CD4-positive, CD25-positive, alpha-beta regulatory T cell (primary cell): Measurements from ENCODE around the gene GAB2. TPM values are rescaled to one million over a fixed set of nuclear protein-coding genes. Genes with fewer than 3 reads are reported as not detected.

Experiments used
- ATAC-seq, 2 donors: fragments of 150-1000 bp; cut with Tn5 transposase; one replicate each; pipeline ENCODE4 v1.10.0; 2021; ENCODE audit warnings: low read depth in 2 of 2, moderate number of reproducible peaks in 2 of 2, moderate library complexity in 1 of 2
- DNase-seq, 3 donors: peaks; one replicate each; pipeline versions ENCODE4 v3.0.0 to v3.0.0-alpha.2; 2012 to 2022; ENCODE audit warnings: mixed read lengths in 1 of 3
- H3K27ac ChIP-seq: one replicate; pipeline ENCODE4 v1.7.0; 2013; ENCODE audit warnings: mild to moderate bottlenecking, low read length; ENCODE audit not compliant: insufficient read depth, poor library complexity, severe bottlenecking
- H3K27me3 ChIP-seq: one replicate; pipeline ENCODE4 v1.7.0; 2013; ENCODE audit warnings: low read length; ENCODE audit not compliant: control insufficient read depth, insufficient read depth
- H3K36me3 ChIP-seq: one replicate; pipeline ENCODE4 v1.7.0; 2013; ENCODE audit warnings: mild to moderate bottlenecking, low read length, moderate library complexity; ENCODE audit not compliant: control insufficient read depth, insufficient read depth
- H3K4me1 ChIP-seq: 2 replicates; pipeline ENCODE4 v1.7.0; 2013; ENCODE audit warnings: mild to moderate bottlenecking, low read length; ENCODE audit not compliant: insufficient read depth, control insufficient read depth, poor library complexity, severe bottlenecking
- H3K4me3 ChIP-seq: one replicate; pipeline ENCODE4 v1.7.0; 2013; ENCODE audit warnings: low read depth, mild to moderate bottlenecking, low read length, moderate library complexity
- H3K9me3 ChIP-seq, 2 experiments: 1 replicate in 1 of 2; 2 replicates in 1 of 2; pipeline ENCODE4 v1.7.0; 2013; ENCODE audit warnings: low read length in 2 of 2, mild to moderate bottlenecking in 1 of 2, moderate library complexity in 1 of 2; ENCODE audit not compliant: control insufficient read depth in 2 of 2
- H3K27ac Mint-ChIP-seq, 3 donors: one replicate each; pipeline ENCODE4 v1.8.0; 2020 to 2022; ENCODE audit warnings: mild to moderate bottlenecking in 3 of 3, mixed read lengths in 3 of 3, moderate library complexity in 2 of 3
- H3K27me3 Mint-ChIP-seq: one replicate; pipeline ENCODE4 v1.8.0; 2022; ENCODE audit warnings: mild to moderate bottlenecking, mixed read lengths
- H3K36me3 Mint-ChIP-seq: one replicate; pipeline ENCODE4 v1.8.0; 2020; ENCODE audit warnings: mixed read lengths
- H3K4me1 Mint-ChIP-seq, 4 donors: one replicate each; pipeline ENCODE4 v1.8.0; 2020 to 2022; ENCODE audit warnings: mixed read lengths in 4 of 4, mild to moderate bottlenecking in 1 of 4
- H3K4me3 Mint-ChIP-seq, 4 donors: one replicate each; pipeline ENCODE4 v1.8.0; 2020 to 2022; ENCODE audit warnings: mild to moderate bottlenecking in 4 of 4, mixed read lengths in 4 of 4, moderate library complexity in 3 of 4
- H3K9me3 Mint-ChIP-seq, 7 donors: one replicate each; pipeline ENCODE4 v1.8.0; 2020 to 2022; ENCODE audit warnings: mixed read lengths in 7 of 7, mild to moderate bottlenecking in 3 of 7, moderate library complexity in 2 of 7
- polyA plus RNA-seq, 4 donors: library from polyadenylated mRNA; unstranded; fragments of 300-500 nt; fragmentation: Illumina TruSeq; gene quantifications; one replicate each; pipeline ENCODE4 v1.2.3, GENCODE V29; 2021
- total RNA-seq: library from RNA; stranded (reverse); gene quantifications from one replicate; pipeline ENCODE4 v1.2.3, GENCODE V29; 2022

The GAB2 gene
- total and polyA plus RNA-seq, 5 donors from 2014 or later: 0.05 to 15.7 (median 0.56) TPM

DNA sequence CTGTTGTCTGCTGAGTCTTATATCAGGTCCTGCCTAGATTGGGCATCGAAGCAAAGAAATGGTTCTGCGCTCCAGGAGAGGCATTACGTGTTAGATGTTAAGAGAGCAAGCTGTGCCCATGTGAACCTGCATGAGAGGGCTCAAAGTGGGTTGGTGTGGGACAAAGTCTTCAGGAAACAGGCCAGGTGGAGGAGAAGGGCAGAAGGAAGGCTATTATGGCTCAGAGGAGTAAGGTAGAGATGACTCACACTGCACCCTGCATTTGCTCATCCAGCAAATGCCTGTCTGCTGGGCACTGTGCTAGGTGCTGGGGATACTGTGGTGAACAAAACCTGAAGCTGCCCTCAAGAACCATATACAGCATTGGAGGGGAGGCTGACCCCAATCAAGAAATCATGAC, 223.1 kb downstream of the GAB2 start:
- Mint-ChIP-seq H3K4me3 (no peak overlapping the region), H3K4me1 (peaks cover 5 to 39% (median 36%) of the 10 kb centered on the region in 4 donors), H3K36me3 (no peaks in the 10 kb centered on the region), H3K9me3 (no peaks in the 10 kb centered on the region), H3K27me3 (no peaks in the 10 kb centered on the region), H3K27ac (peak overlapping the region in 1 of 3 donors; percentile 54)
- DNase-seq: no peak
- Histone ChIP-seq H3K4me3 (no peak overlapping the region), H3K27me3 (no peaks in the 10 kb centered on the region), H3K4me1 (peaks cover 14% of the 10 kb centered on the region), H3K27ac (no peak overlapping the region), H3K9me3 (no peaks in the 10 kb centered on the region), H3K36me3 (no peaks in the 10 kb centered on the region)
- no peak for ATAC-seq

DNA sequence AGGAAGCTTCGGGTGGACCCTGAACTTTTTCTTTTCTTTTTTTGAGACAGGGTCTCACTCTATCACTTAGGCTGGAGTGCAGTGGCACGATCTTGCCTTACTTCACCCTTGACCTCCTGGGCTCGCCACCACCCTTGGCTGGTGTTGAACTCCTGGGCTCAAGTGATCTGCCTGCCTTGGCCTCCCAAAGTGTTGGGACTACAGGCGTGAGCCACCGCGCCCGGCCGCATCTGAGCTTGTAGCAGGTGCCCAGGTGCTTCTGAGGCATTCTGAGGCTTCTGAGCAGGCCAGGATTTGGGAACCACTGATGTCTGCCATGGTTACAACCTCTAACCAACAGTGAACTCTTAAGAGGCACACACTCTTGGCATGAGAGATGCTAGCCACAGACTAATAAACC, 223.8 kb downstream of the GAB2 start:
- ATAC-seq (no peak), DNase-seq (no peak)
- no peaks in the 10 kb centered on the region for H3K27me3 ChIP-seq
- H3K9me3 ChIP-seq: no peaks in the 10 kb centered on the region
- no peaks in the 10 kb centered on the region for H3K36me3 ChIP-seq
- H3K4me1 ChIP-seq: peaks cover 21% of the 10 kb centered on the region
- Mint-ChIP-seq H3K4me3 (no peak overlapping the region), H3K9me3 (no peaks in the 10 kb centered on the region), H3K4me1 (peaks cover 4 to 43% (median 39%) of the 10 kb centered on the region in 4 donors), H3K27ac (no peak overlapping the region), H3K27me3 (no peaks in the 10 kb centered on the region), H3K36me3 (no peaks in the 10 kb centered on the region)
- no peak overlapping the region for H3K4me3 ChIP-seq
- H3K27ac ChIP-seq: no peak overlapping the region

DNA sequence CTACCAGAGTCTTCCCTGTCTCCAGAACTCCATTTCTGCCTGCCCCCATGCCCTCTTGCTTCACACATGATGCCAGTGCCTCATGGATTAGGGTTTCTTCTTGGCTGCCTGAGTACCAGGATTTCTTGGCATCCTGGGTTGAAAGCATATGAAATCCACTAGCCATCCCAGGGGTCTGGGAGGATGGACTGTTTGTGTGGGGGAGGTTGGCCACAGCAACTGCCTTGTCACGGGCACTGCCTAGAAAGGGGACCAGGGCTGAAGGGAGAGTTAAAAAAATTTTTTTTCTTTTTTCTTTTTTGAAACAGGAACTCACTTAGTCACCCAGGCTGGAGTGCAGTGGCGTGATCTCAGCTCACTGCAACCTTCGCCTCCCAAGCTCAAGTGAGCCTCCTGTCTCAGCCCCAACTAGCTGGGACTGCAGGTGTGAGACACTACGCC, 224.7 kb downstream of the GAB2 start:
- no peak overlapping the region for H3K27ac ChIP-seq
- no peak for DNase-seq
- H3K27me3 ChIP-seq: no peaks in the 10 kb centered on the region
- H3K9me3 ChIP-seq: no peaks in the 10 kb centered on the region
- peak overlapping the region in 1 of 4 donors; percentile 75 for H3K4me3 Mint-ChIP-seq
- ATAC-seq: no peak
- peaks cover 21% of the 10 kb centered on the region for H3K4me1 ChIP-seq
- H3K36me3 Mint-ChIP-seq: no peaks in the 10 kb centered on the region
- peaks cover 0 to 48% (median 40%) of the 10 kb centered on the region in 4 donors for H3K4me1 Mint-ChIP-seq
- H3K27me3 Mint-ChIP-seq: no peaks in the 10 kb centered on the region
- H3K4me3 ChIP-seq: no peak overlapping the region
- no peaks in the 10 kb centered on the region for H3K9me3 Mint-ChIP-seq
- peak overlapping the region in 2 of 3 donors; percentile 38 to 83 for H3K27ac Mint-ChIP-seq
- no peaks in the 10 kb centered on the region for H3K36me3 ChIP-seq

DNA sequence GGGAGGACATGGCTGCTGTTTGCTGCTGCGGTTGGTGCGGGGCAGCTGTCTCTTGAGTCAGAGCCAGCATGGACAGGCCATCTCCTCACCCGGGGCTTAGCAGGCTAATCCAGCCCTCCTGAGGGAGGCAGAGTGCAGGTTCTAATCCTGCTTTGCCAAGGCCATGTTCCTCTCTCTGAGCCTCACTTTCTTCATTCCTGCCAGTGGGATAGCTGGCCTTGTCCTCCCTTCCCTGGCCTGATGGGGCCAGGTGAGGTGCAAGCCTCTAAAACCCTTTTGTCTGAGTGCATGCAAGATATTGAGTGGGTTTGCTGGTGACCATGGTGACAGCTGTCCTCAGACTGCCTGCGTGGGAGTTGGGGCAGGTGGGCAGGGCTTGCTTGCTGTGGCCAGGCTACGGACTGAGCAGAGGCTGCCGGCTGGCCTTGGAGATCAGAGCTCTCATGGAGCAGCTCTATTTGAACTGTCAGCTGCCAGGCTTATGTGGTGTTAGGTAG, 225.3 kb downstream of the GAB2 start:
- Mint-ChIP-seq H3K27ac (peak overlapping the region; percentile 25 to 58 (median 38)), H3K4me1 (peaks cover 5 to 53% (median 46%) of the 10 kb centered on the region in 4 donors), H3K36me3 (no peaks in the 10 kb centered on the region), H3K27me3 (no peaks in the 10 kb centered on the region), H3K4me3 (peak overlapping the region in 1 of 4 donors; percentile 75), H3K9me3 (no peaks in the 10 kb centered on the region)
- Histone ChIP-seq H3K4me1 (peaks cover 27% of the 10 kb centered on the region), H3K4me3 (no peak overlapping the region), H3K36me3 (no peaks in the 10 kb centered on the region), H3K27ac (no peak overlapping the region), H3K27me3 (no peaks in the 10 kb centered on the region), H3K9me3 (no peaks in the 10 kb centered on the region)
- no peak for DNase-seq
- no peak for ATAC-seq

DNA sequence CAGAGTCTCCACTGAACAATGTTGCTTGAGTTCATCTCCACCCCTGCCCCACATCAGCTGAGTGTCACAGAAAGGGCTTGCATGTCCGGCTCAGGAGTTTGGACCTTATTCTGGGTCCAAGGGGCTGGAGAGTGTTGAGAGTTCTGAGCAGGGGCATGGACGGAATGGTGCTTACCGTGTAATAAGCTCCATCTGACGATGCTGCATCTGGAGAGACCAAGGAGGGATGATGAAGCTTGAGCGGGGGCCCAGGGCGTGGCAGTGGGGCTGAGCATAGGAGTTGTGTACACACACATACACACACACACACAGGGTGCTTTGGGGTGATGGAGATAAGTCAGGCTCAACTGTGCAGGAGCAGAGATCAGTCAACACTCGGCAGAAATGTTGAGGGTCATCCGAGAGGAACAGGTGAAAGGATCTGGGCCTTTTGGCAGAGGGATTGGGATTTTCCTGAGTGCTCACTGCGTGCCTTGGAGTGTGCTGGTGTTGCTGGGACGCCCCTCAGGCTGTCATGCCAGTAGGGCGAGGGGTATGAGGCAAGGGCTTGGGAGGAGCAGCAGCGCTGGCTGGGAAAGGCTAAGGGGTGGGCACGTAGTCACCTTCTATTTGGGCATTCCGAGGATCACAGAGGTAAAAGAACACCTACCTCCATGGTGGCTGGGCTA, 226.6 kb downstream of the GAB2 start:
- ATAC-seq (no peak), DNase-seq (no peak)
- H3K27me3 Mint-ChIP-seq: no peaks in the 10 kb centered on the region
- peak overlapping the region; percentile 47 to 96 (median 60) for H3K27ac Mint-ChIP-seq
- Histone ChIP-seq H3K4me3 (no peak overlapping the region), H3K4me1 (peaks cover 32% of the 10 kb centered on the region), H3K27me3 (no peaks in the 10 kb centered on the region), H3K36me3 (no peaks in the 10 kb centered on the region), H3K9me3 (no peaks in the 10 kb centered on the region), H3K27ac (no peak overlapping the region)
- no peaks in the 10 kb centered on the region for H3K9me3 Mint-ChIP-seq
- peak overlapping the region; percentile 19 to 100 (median 64) for H3K4me3 Mint-ChIP-seq
- peaks cover 15 to 62% (median 53%) of the 10 kb centered on the region in 4 donors for H3K4me1 Mint-ChIP-seq
- no peaks in the 10 kb centered on the region for H3K36me3 Mint-ChIP-seq

DNA sequence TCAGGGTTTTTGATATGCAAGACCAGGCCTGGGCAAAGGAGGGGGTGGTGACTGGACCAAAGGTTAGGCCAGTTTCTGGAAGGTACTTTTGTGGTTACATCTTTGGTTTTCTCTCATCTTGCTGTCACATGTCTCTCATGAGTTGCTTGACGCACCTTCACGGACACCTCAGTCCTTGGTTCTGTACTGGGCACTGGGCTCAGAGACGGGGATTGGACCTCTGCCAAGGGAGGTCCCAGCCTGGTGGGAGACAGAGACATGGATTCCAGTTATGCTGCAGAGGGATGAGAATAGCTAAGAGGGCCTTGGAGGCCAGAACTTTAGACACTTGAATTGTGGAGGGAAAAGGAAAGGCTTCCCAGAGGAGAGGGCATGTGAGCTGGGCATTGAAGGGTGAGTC, 227.2 kb downstream of the GAB2 start:
- Histone ChIP-seq H3K27ac (no peak overlapping the region), H3K4me1 (peaks cover 32% of the 10 kb centered on the region), H3K36me3 (no peaks in the 10 kb centered on the region), H3K4me3 (no peak overlapping the region), H3K27me3 (no peaks in the 10 kb centered on the region), H3K9me3 (no peaks in the 10 kb centered on the region)
- DNase-seq: no peak
- H3K4me1 Mint-ChIP-seq: peaks cover 15 to 62% (median 53%) of the 10 kb centered on the region in 4 donors
- ATAC-seq: no peak
- peak overlapping the region; percentile 98 to 100 (median 99) for H3K4me3 Mint-ChIP-seq
- peak overlapping the region in 2 of 3 donors; percentile 93 to 96 for H3K27ac Mint-ChIP-seq
- H3K36me3 Mint-ChIP-seq: no peaks in the 10 kb centered on the region
- H3K9me3 Mint-ChIP-seq: no peaks in the 10 kb centered on the region
- no peaks in the 10 kb centered on the region for H3K27me3 Mint-ChIP-seq

DNA sequence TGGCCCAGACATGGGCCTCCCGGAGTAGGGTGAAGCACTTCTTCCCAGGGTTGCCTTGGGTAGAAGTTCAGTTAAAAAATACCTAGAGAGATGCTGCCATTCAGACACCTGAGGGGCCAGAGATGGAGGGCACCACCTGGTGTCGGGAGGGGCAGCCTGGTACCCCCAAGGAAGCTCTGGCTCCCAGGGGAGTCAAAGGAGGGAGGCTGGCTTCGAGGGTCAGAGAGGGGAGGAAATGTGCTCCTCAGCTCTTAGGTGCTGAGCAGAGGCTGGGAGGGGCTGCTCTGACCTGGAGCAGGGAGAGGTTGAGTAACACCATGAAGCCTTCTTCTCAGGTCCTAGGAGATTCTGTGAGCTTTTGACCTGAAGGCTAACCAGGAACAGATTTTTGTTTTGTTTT, 227.8 kb downstream of the GAB2 start:
- H3K4me1 ChIP-seq: peaks cover 32% of the 10 kb centered on the region
- H3K27ac ChIP-seq: no peak overlapping the region

More for the DNA sequence above, 227.8 kb downstream of the GAB2 start:
- H3K9me3 Mint-ChIP-seq: no peaks in the 10 kb centered on the region
- H3K27me3 Mint-ChIP-seq: no peaks in the 10 kb centered on the region
- Histone ChIP-seq H3K9me3 (no peaks in the 10 kb centered on the region), H3K4me3 (peak overlapping the region; percentile 66), H3K36me3 (no peaks in the 10 kb centered on the region), H3K27me3 (no peaks in the 10 kb centered on the region)
- H3K4me3 Mint-ChIP-seq: peak overlapping the region; percentile 98 to 100 (median 99)
- H3K36me3 Mint-ChIP-seq: no peaks in the 10 kb centered on the region
- ATAC-seq (no peak), DNase-seq (no peak)
- H3K27ac Mint-ChIP-seq: peak overlapping the region in 2 of 3 donors; percentile 93 to 96
- peaks cover 19 to 62% (median 53%) of the 10 kb centered on the region in 4 donors for H3K4me1 Mint-ChIP-seq
